Measurements from ENCODE around the gene PRLR. TPM values are rescaled to one million over a fixed set of nuclear protein-coding genes. Genes with fewer than 3 reads are reported as not detected.

PRLR gene
- total and polyA plus RNA-seq, 9 of the 15 experiments (the other 6 are each of a cell fraction or from before 2014, with no cell fraction given) = 0.02 TPM; not detected in 8

DNA sequence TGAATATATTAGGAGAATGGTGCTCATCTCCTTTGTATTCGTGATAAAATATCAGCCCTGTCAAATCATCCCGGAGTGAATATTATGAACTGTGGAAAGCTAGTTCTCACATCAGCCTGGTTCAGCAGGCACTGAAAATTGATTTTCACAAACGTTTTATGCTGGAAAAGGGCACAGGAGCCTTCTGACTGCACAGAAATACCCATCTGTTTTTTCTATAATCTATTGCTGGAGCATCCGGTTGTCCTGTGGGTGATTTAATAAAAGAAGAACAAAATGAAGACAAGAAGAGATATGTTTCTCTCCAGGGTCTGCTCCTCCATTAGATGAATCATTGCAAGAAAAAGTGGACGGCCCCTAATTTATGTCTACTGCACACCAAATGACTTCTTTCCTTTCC, 85.3 kb downstream of the PRLR start (continued):
- TF ChIP-seq, protein P1, sequence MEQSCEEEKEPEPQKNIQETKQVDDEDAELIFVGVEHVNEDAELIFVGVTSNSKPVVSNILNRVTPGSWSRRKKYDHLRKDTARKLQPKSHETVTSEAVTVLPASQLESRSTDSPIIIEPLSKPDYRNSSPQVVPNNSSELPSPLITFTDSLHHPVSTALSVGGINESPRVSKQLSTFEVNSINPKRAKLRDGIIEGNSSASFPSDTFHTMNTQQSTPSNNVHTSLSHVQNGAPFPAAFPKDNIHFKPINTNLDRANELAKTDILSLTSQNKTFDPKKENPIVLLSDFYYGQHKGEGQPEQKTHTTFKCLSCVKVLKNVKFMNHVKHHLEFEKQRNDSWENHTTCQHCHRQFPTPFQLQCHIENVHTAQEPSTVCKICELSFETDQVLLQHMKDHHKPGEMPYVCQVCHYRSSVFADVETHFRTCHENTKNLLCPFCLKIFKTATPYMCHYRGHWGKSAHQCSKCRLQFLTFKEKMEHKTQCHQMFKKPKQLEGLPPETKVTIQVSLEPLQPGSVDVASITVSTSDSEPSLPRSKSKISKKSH (CRISPR knock-in tag; IDR thresholded peaks at IDR 0.05) = no peak
- TF ChIP-seq CGGBP1 (CRISPR knock-in tag; IDR thresholded peaks at IDR 0.05) (no peak), CBFA2T3 (IDR thresholded peaks at IDR 0.05) (no peak), ZBTB7A (IDR thresholded peaks at IDR 0.05; ENCODE audit: borderline replicate concordance, control insufficient read depth, low read depth, low read length) (no peak)

GRCh38 chr5:35143841-35144240, 86.4 kb downstream of the PRLR start:
- H3K9me1 ChIP-seq (ENCODE audit: control insufficient read depth, insufficient read depth, low read length) = no peaks in the 10 kb centered on the region
- in situ Hi-C loops (cut with MboI) = no loop called here
- DNase-seq (ENCODE audit: extremely low read depth in 1 of 4, low spot score in 3 of 4) (no peak), ATAC-seq (no peak), FAIRE-seq (no peak)
- TF ChIP-seq RAD21 (CRISPR knock-in tag; conservative IDR thresholded peaks at IDR 0.05 in 1 of 2, IDR thresholded peaks at IDR 0.05 in 1 of 2) (no peak), TAF1 (IDR thresholded peaks at IDR 0.05; ENCODE audit: control insufficient read depth, extremely low read depth, insufficient read depth, low read length, severe bottlenecking) (no peak), ZNF639 (CRISPR knock-in tag; conservative IDR thresholded peaks at IDR 0.05 in 1 of 2, IDR thresholded peaks at IDR 0.05 in 1 of 2) (no peak), SOX6 (IDR thresholded peaks at IDR 0.05) (no peak), XRCC4 (IDR thresholded peaks at IDR 0.05; ENCODE audit: extremely low read depth, insufficient read depth, insufficient read length) (no peak), ATF7 (IDR thresholded peaks at IDR 0.05) (no peak), SMARCA4 (IDR thresholded peaks at IDR 0.05) (no peak)
- TF ChIP-seq, protein P2, sequence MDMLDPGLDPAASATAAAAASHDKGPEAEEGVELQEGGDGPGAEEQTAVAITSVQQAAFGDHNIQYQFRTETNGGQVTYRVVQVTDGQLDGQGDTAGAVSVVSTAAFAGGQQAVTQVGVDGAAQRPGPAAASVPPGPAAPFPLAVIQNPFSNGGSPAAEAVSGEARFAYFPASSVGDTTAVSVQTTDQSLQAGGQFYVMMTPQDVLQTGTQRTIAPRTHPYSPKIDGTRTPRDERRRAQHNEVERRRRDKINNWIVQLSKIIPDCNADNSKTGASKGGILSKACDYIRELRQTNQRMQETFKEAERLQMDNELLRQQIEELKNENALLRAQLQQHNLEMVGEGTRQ (CRISPR knock-in tag; IDR thresholded peaks at IDR 0.05) = no peak
- H3K27me3 ChIP-seq (ENCODE audit: control insufficient read depth in 2 of 2, insufficient read depth in 2 of 2, low read length in 2 of 2) = no peaks in the 10 kb centered on the region
- no peaks in the 10 kb centered on the region for H3K36me3 ChIP-seq (ENCODE audit: control insufficient read depth, insufficient read depth, low read length)
- H3K9me3 ChIP-seq (replicated peaks; ENCODE audit: control insufficient read depth, insufficient read depth, low read depth, low read length) = no peaks in the 10 kb centered on the region
- no peak overlapping the region for H2AFZ ChIP-seq (ENCODE audit: low read depth, low read length)
- H3K79me2 ChIP-seq (ENCODE audit: control insufficient read depth, insufficient read depth, low read length) = no peaks in the 10 kb centered on the region
- CTCF ChIA-PET (ENCODE audit: low intra/inter-chr PET ratio) = no interaction called here
- no peak overlapping the region for H3K27ac ChIP-seq (ENCODE audit: extremely low read depth, low read depth, low read length)
- no peak overlapping the region for H3K4me2 ChIP-seq (ENCODE audit: insufficient read depth, low read length)
- no TSS peak for BruUV-seq (replicated peaks)
- POLR2A ChIA-PET = interaction anchor here (0.9 kb wide), 1 partner anchor 12 kb away, joined by 3 read pairs; no protein-coding TSS in a partner anchor
- intact Hi-C loops (cut with micrococcal nuclease) = no loop called here
- H4K20me1 ChIP-seq (replicated peaks; ENCODE audit: control insufficient read depth, insufficient read depth, low read length) = no peaks in the 10 kb centered on the region
- WGBS (ENCODE audit: insufficient coverage, low coverage, missing lambda C conversion rate) = 0% methylated on average over 3 of the region's 3 CpGs
- no peak overlapping the region for H3K4me3 ChIP-seq
- no peaks in the 10 kb centered on the region for H3K4me1 ChIP-seq (replicated peaks in 1 of 2; ENCODE audit: control insufficient read depth in 2 of 2, insufficient read depth in 2 of 2, low read length in 2 of 2)
- no peak overlapping the region for H3K9ac ChIP-seq (ENCODE audit: insufficient read depth in 1 of 2, low read depth in 2 of 2, low read length in 2 of 2)

Measured in K562 (cell line).